CD8-positive, alpha-beta memory T cell (primary cell): ENCODE measurements around the gene KRT8. TPM values are rescaled to one million over a fixed set of nuclear protein-coding genes. Genes with fewer than 3 reads are reported as not detected.
A peak's percentile ranks its signal among the peaks of the same experiment; 100 is the strongest.
"Not testable (repeated sequence)": the region's sequence is repeated elsewhere in the genome, so short reads cannot be mapped to it uniquely, and the experiment has no call there.

Source experiments
- CTCF ChIA-PET: fragments of 350-600 bp; sonication (Branson Sonifier 250); formaldehyde crosslinking; loops from one replicate; lab custom pipeline; 2021; ENCODE audit warnings: antibody characterized with exemption; lab: Charles Lee
- POLR2A ChIA-PET: fragments of 350-600 bp; sonication (Branson Sonifier 250); formaldehyde crosslinking; loops from one replicate; lab custom pipeline; 2021; ENCODE audit warnings: antibody characterized with exemption; lab: Charles Lee
- DNase-seq, 5 donors: peaks; one replicate each; pipeline versions ENCODE4 v3.0.0 to v3.0.0-alpha.2; 2020 to 2022; ENCODE audit warnings: mixed read lengths in 1 of 5
- H3K27ac ChIP-seq: one replicate; pipeline ENCODE4 v1.7.0; 2013; ENCODE audit warnings: low read depth, mild to moderate bottlenecking, low read length, moderate library complexity
- H3K27me3 ChIP-seq: 2 replicates; pipeline ENCODE4 v1.7.0; 2013; ENCODE audit warnings: low read length, mild to moderate bottlenecking; ENCODE audit not compliant: insufficient read depth, poor library complexity, severe bottlenecking
- H3K36me3 ChIP-seq: 2 replicates; pipeline ENCODE4 v1.7.0; 2013; ENCODE audit warnings: mild to moderate bottlenecking, low read length, moderate library complexity; ENCODE audit not compliant: insufficient read depth
- H3K4me1 ChIP-seq: 2 replicates; pipeline ENCODE4 v1.7.0; 2013; ENCODE audit warnings: mild to moderate bottlenecking, low read length, moderate library complexity; ENCODE audit not compliant: insufficient read depth
- H3K4me3 ChIP-seq: 2 replicates; pipeline ENCODE4 v1.7.0; 2013; ENCODE audit warnings: mild to moderate bottlenecking, low read length
- H3K9me3 ChIP-seq: 2 replicates; pipeline ENCODE4 v1.7.0; 2013; ENCODE audit warnings: mild to moderate bottlenecking, low read length
- H3K27ac Mint-ChIP-seq, 8 donors: one replicate each; pipeline ENCODE4 v1.8.0; 2020 to 2021; ENCODE audit warnings: mixed read lengths in 8 of 8, mild to moderate bottlenecking in 6 of 8, inconsistent platforms in 3 of 8, moderate library complexity in 3 of 8
- H3K27me3 Mint-ChIP-seq, 2 donors: one replicate each; pipeline ENCODE4 v1.8.0; 2020 to 2021; ENCODE audit warnings: mixed read lengths in 2 of 2, mild to moderate bottlenecking in 1 of 2, moderate library complexity in 1 of 2
- H3K36me3 Mint-ChIP-seq, 3 donors: one replicate each; pipeline ENCODE4 v1.8.0; 2020 to 2021; ENCODE audit warnings: mixed read lengths in 3 of 3, inconsistent platforms in 1 of 3, mild to moderate bottlenecking in 1 of 3
- H3K4me1 Mint-ChIP-seq, 3 donors: one replicate each; pipeline ENCODE4 v1.8.0; 2020 to 2021; ENCODE audit warnings: mixed read lengths in 3 of 3, inconsistent platforms in 1 of 3, mild to moderate bottlenecking in 1 of 3
- H3K4me3 Mint-ChIP-seq, 7 donors: one replicate each; pipeline ENCODE4 v1.8.0; 2020 to 2021; ENCODE audit warnings: mixed read lengths in 7 of 7, mild to moderate bottlenecking in 6 of 7, moderate library complexity in 4 of 7, inconsistent platforms in 2 of 7
- H3K9me3 Mint-ChIP-seq, 5 donors: one replicate each; pipeline ENCODE4 v1.8.0; 2020 to 2022; ENCODE audit warnings: mixed read lengths in 5 of 5, mild to moderate bottlenecking in 3 of 5, moderate library complexity in 2 of 5, inconsistent platforms in 1 of 5
- polyA plus RNA-seq: library from polyadenylated mRNA; unstranded; fragments of 300-500 nt; fragmentation: Illumina TruSeq; gene quantifications from one replicate; pipeline ENCODE4 v1.2.3, GENCODE V29; 2021
- total RNA-seq, 2 experiments: library from RNA; stranded (reverse); gene quantifications; one replicate each; pipeline ENCODE4 v1.2.3, GENCODE V29; 2021

KRT8 gene
- total and polyA plus RNA-seq, 3 experiments from 2014 or later: 0.46 to 1.0 TPM; not detected in 1

- H3K9me3 ChIP-seq: no peaks in the 10 kb centered on the region
- H3K27ac ChIP-seq: no peak overlapping the region
- no peak overlapping the region for H3K4me3 ChIP-seq
- POLR2A ChIA-PET: interaction anchor here (0.6 kb wide), 1 partner anchor 11 kb away, joined by 3 read pairs; no protein-coding TSS in a partner anchor
- H3K4me1 ChIP-seq: peaks cover 22% of the 10 kb centered on the region
- no peak overlapping the region for H3K4me3 Mint-ChIP-seq
- H3K9me3 Mint-ChIP-seq: no peaks in the 10 kb centered on the region
- no peaks in the 10 kb centered on the region for H3K27me3 ChIP-seq
- H3K27me3 Mint-ChIP-seq: no peaks in the 10 kb centered on the region
- no peaks in the 10 kb centered on the region for H3K36me3 Mint-ChIP-seq
- H3K36me3 ChIP-seq: no peaks in the 10 kb centered on the region
- H3K4me1 Mint-ChIP-seq: peaks cover 8 to 18% (median 17%) of the 10 kb centered on the region in 3 donors
- no peak for DNase-seq
- CTCF ChIA-PET: interaction anchor here (1.5 to 5.4 kb wide), 3 partner anchors 13 to 283 kb away, joined by 3 to 37 read pairs (median 8); no protein-coding TSS in a partner anchor
- peak overlapping the region in 3 of 8 donors; percentile 9 to 92 (median 55) for H3K27ac Mint-ChIP-seq
These were observed 37.7 kb downstream of the KRT8 start for GRCh38 chr12:52867152-52867551.

DNA sequence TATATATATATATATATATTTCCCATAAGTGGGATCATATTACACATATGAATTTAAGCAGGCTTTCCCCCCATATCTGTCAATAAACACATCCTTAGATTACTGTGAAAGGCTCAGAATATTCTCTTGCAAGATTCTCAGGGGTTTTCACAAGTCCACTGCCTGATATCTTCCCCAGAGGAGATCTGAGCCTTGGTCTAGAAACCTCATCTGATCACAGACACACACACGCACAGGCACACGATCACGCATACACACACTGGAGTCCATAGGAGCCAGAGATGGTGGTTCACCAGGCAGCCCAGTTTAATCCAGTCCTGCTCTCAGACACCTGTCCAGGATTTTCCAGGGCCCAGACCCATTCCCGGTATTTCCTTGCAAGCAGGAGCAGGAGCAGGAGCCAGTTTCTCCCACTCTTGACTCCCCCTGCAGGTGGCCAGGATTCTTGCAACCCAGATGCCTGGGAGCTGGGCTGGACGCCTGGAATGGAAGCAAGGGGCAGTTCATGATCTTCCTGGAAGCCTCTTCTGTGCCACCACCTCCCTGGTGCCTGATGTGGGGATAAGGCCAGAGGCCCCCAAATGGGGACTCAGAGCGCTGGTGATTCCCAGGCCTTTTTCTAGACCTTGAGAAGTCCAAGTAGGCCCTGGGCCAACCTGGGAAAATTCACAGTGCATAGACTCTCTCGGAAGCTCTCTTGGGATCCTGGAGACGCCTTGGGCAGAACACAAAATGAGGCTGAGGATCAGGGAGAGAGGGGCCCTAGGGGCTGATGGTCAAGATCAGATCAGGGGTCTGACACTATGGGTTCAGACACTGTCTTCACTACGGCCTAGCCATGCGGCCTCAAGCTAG is 39.6 kb downstream of the KRT8 start:
- no peaks in the 10 kb centered on the region for H3K36me3 Mint-ChIP-seq
- POLR2A ChIA-PET: no interaction called here
- no peak overlapping the region for H3K4me3 Mint-ChIP-seq
- DNase-seq: no peak
- Histone ChIP-seq H3K36me3 (no peaks in the 10 kb centered on the region), H3K4me3 (no peak overlapping the region), H3K9me3 (no peaks in the 10 kb centered on the region), H3K27ac (no peak overlapping the region), H3K27me3 (no peaks in the 10 kb centered on the region), H3K4me1 (peaks cover 20% of the 10 kb centered on the region)
- H3K27me3 Mint-ChIP-seq: no peaks in the 10 kb centered on the region
- CTCF ChIA-PET: interaction anchor here (1.1 to 2.1 kb wide), 5 partner anchors 12 to 282 kb away, joined by 3 to 8 read pairs (median 5); no protein-coding TSS in a partner anchor
- H3K4me1 Mint-ChIP-seq: peaks cover 8 to 13% (median 13%) of the 10 kb centered on the region in 3 donors
- H3K27ac Mint-ChIP-seq: peak overlapping the region in 1 of 8 donors; percentile 82
- H3K9me3 Mint-ChIP-seq: no peaks in the 10 kb centered on the region

GRCh38 chr12:52862023-52862422 is 42.9 kb downstream of the KRT8 start:
- no peaks in the 10 kb centered on the region for H3K36me3 Mint-ChIP-seq
- DNase-seq: no peak
- H3K4me1 Mint-ChIP-seq: peaks cover 1 to 2% (median 1%) of the 10 kb centered on the region in 3 donors
- Histone ChIP-seq H3K4me3 (no peak overlapping the region), H3K27ac (no peak overlapping the region), H3K27me3 (no peaks in the 10 kb centered on the region), H3K9me3 (no peaks in the 10 kb centered on the region), H3K36me3 (no peaks in the 10 kb centered on the region), H3K4me1 (peaks cover 2% of the 10 kb centered on the region)
- CTCF ChIA-PET: no interaction called here
- POLR2A ChIA-PET: no interaction called here
- peaks cover 0 to 8% of the 10 kb centered on the region in 2 donors for H3K27me3 Mint-ChIP-seq
- no peaks in the 10 kb centered on the region for H3K9me3 Mint-ChIP-seq
- H3K4me3 Mint-ChIP-seq: no peak overlapping the region
- no peak overlapping the region for H3K27ac Mint-ChIP-seq

GRCh38 chr12:52861511-52861910 is 43.4 kb downstream of the KRT8 start:
- no peak overlapping the region for H3K27ac Mint-ChIP-seq
- H3K27me3 Mint-ChIP-seq: peaks cover 0 to 12% of the 10 kb centered on the region in 2 donors
- H3K36me3 Mint-ChIP-seq: no peaks in the 10 kb centered on the region
- H3K27me3 ChIP-seq: no peaks in the 10 kb centered on the region
- H3K27ac ChIP-seq: no peak overlapping the region
- no peaks in the 10 kb centered on the region for H3K9me3 Mint-ChIP-seq
- no peaks in the 10 kb centered on the region for H3K4me1 Mint-ChIP-seq
- H3K36me3 ChIP-seq: no peaks in the 10 kb centered on the region
- ChIA-PET POLR2A (no interaction called here), CTCF (no interaction called here)
- no peaks in the 10 kb centered on the region for H3K4me1 ChIP-seq
- H3K9me3 ChIP-seq: no peaks in the 10 kb centered on the region
- no peak overlapping the region for H3K4me3 Mint-ChIP-seq
- no peak overlapping the region for H3K4me3 ChIP-seq
- no peak for DNase-seq

DNA sequence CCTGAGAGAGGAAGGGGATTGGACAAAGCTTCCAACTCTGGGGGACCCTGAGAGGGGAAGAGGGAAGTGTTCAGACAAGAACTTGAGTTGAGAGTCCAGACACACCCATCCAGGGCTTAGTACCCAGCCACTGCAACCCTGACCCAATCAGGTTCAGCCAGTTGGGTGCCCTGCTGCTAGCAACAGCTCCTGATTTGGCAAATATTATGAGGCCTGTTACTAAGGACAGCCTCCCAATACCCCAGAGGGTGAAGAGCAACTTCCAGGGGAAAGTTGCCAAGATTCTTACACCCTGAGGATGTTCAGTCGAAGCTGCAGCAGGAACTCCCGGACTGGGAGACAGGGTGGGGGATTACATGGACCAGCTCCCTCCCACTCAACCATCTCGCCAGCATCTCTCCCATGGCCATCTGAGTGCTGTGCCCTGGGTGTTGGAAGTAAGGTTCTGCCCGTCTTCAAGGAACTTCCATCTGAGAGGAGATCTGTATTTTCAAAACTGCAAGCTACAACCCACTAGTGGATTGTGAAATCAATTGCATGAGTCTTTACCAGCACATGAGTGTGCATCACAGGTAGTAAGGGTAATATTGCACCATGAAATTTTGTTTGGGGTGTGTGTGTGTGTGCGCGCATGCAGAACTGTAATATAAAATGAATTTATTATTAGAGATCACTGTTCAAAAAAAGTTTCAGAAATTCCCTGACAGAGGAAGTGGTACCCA is 44.6 kb downstream of the KRT8 start:
- ChIA-PET CTCF (interaction anchor here (1.0 to 1.2 kb wide), 2 partner anchors 13 to 19 kb away, joined by 3 to 4 read pairs; no protein-coding TSS in a partner anchor), POLR2A (interaction anchor here (0.6 kb wide), 1 partner anchor 434 kb away, joined by 4 read pairs; no protein-coding TSS in a partner anchor)
- Mint-ChIP-seq H3K27me3 (peaks cover 2 to 12% of the 10 kb centered on the region in 2 donors), H3K4me1 (no peaks in the 10 kb centered on the region), H3K4me3 (peak overlapping the region in 1 of 7 donors; percentile 69), H3K9me3 (peaks cover 0 to 2% (median 0%) of the 10 kb centered on the region in 5 donors), H3K27ac (peak overlapping the region in 1 of 8 donors; percentile 55), H3K36me3 (no peaks in the 10 kb centered on the region)
- H3K27ac ChIP-seq: no peak overlapping the region
- H3K36me3 ChIP-seq: no peaks in the 10 kb centered on the region
- H3K9me3 ChIP-seq: no peaks in the 10 kb centered on the region
- no peaks in the 10 kb centered on the region for H3K4me1 ChIP-seq
- no peaks in the 10 kb centered on the region for H3K27me3 ChIP-seq
- no peak for DNase-seq
- no peak overlapping the region for H3K4me3 ChIP-seq

DNA sequence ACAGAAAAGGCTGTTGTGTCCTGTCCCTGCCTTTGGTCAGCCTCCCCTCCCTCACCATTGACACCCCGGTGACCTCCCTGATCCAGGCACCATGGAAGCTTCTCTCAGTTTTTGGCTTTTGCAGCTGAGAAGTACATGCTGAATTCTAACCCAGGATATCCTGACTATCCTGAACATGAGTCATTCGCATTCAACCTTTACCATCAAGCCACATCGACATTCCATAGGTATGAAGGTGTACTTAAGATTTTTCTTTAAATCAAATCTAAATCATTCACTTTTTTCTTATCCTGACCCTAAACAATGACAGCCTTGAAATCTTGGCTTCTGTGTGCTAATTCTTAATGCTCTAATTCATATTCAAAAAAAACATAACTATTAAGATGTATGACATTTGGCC is 47.4 kb downstream of the KRT8 start:
- Mint-ChIP-seq H3K4me1 (no peaks in the 10 kb centered on the region), H3K36me3 (no peaks in the 10 kb centered on the region), H3K27me3 (peaks cover 8 to 33% of the 10 kb centered on the region in 2 donors), H3K9me3 (peaks cover 0 to 2% (median 0%) of the 10 kb centered on the region in 5 donors), H3K27ac (no peak overlapping the region), H3K4me3 (no peak overlapping the region)
- H3K27ac ChIP-seq: no peak overlapping the region
- no peaks in the 10 kb centered on the region for H3K9me3 ChIP-seq
- POLR2A ChIA-PET: no interaction called here
- H3K4me3 ChIP-seq: no peak overlapping the region
- CTCF ChIA-PET: no interaction called here
- DNase-seq: no peak
- no peaks in the 10 kb centered on the region for H3K36me3 ChIP-seq
- H3K4me1 ChIP-seq: no peaks in the 10 kb centered on the region
- no peaks in the 10 kb centered on the region for H3K27me3 ChIP-seq

DNA sequence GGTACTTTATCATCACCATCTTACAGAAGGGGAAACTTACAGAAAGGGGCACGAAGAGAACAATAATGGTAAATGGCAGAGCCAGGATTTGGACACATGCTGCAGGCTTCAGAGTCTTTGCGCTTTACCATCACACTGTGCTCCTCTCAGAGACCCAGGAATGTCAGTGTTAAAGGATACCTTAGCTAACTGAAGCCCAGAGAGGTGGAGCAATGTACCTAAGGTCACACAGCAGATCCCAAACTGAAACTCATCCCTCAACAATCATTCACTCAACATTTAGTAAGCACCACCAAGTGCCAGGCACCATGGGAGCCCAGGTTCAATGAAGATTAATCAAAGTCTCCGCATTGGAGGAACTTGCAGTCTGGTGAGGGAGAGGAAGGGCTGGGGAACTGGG is 48.1 kb downstream of the KRT8 start:
- Mint-ChIP-seq H3K4me1 (no peaks in the 10 kb centered on the region), H3K27me3 (peaks cover 8 to 37% of the 10 kb centered on the region in 2 donors), H3K4me3 (no peak overlapping the region), H3K9me3 (peaks cover 0 to 2% (median 0%) of the 10 kb centered on the region in 5 donors), H3K36me3 (no peaks in the 10 kb centered on the region), H3K27ac (no peak overlapping the region)
- Histone ChIP-seq H3K4me3 (no peak overlapping the region), H3K27ac (no peak overlapping the region), H3K9me3 (no peaks in the 10 kb centered on the region), H3K27me3 (no peaks in the 10 kb centered on the region), H3K36me3 (no peaks in the 10 kb centered on the region), H3K4me1 (no peaks in the 10 kb centered on the region)
- POLR2A ChIA-PET: no interaction called here
- CTCF ChIA-PET: no interaction called here
- no peak for DNase-seq

- H3K4me1 Mint-ChIP-seq, H3K4me3 ChIP-seq, H3K27ac Mint-ChIP-seq, H3K27ac ChIP-seq, CTCF ChIA-PET, H3K36me3 ChIP-seq, H3K4me1 ChIP-seq, POLR2A ChIA-PET, H3K36me3 Mint-ChIP-seq, DNase-seq, H3K9me3 Mint-ChIP-seq, H3K9me3 ChIP-seq, H3K4me3 Mint-ChIP-seq, H3K27me3 ChIP-seq: not testable (repeated sequence)
- peaks cover 8 to 37% of the 10 kb centered on the region in 2 donors for H3K27me3 Mint-ChIP-seq
These were observed 48.8 kb downstream of the KRT8 start for GRCh38 chr12:52856077-52856476.
